A549 treated with CORT108297 at 1 μM for 4 hours (cell line): ENCODE data around the gene LRRD1. TPM values are rescaled to one million over a fixed set of nuclear protein-coding genes. Genes with fewer than 3 reads are reported as not detected.

Source experiments
- total RNA-seq: library from RNA; stranded (reverse); fragments of 200-300 nt; extraction: Qiagen RNA extraction; gene quantifications from 5 replicates; pipeline ENCODE4 v1.2.3, GENCODE V29; 2022

Gene LRRD1
- total RNA-seq, result not detected in 5 replicates

DNA sequence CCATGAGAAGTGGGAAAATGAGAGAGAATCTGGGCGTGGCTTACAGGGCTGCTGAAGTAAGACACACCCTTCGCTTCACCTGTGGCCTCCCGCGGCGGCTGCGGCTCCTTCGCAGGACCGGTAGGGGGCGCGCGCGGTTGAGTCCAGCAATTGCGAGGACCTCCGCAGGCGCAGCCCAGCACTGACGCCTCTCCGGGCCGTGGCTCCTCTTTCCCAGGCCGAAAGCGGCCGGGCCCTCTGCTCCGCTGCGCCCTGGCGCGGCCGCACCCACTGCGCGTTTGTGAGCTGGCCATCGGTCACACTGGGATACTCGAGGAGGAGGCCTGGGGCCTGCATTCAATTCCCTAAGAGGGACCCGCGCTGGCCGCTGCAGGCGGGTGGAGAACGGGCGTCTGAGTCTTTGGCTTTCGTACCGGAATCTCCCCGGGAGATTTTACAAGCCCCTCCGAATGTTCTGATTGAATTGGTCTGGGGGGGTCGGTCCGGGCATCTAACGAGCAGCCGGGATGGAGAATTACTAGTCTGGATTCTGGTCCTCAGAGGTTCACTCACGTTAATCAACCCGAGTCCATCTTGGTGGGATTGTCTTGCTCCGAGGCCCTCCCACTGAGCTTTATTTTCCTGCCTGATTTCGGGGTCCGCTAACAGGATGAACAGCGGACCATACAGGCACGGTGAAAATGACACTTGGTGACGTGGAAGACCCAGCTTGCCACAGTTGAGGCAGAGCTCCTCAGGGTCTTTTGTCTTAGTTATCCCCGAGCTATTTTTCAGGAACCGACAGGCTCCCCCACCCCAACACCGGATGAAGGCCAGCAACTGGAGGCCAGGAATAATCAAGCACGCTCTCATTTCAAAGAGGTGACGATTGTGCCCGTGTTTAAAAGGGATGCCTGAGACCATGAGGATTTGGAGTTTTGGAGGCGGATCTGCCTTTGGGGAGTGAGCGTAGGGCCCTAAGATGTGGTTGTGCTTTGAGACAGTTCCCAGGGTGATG is at the start of gene LRRD1:
TSS of gene LRRD1 (minus strand) at position 215 of the 997 bp plus-strand sequence. CDS start 13,940 bp downstream, outside the sequence.

DNA sequence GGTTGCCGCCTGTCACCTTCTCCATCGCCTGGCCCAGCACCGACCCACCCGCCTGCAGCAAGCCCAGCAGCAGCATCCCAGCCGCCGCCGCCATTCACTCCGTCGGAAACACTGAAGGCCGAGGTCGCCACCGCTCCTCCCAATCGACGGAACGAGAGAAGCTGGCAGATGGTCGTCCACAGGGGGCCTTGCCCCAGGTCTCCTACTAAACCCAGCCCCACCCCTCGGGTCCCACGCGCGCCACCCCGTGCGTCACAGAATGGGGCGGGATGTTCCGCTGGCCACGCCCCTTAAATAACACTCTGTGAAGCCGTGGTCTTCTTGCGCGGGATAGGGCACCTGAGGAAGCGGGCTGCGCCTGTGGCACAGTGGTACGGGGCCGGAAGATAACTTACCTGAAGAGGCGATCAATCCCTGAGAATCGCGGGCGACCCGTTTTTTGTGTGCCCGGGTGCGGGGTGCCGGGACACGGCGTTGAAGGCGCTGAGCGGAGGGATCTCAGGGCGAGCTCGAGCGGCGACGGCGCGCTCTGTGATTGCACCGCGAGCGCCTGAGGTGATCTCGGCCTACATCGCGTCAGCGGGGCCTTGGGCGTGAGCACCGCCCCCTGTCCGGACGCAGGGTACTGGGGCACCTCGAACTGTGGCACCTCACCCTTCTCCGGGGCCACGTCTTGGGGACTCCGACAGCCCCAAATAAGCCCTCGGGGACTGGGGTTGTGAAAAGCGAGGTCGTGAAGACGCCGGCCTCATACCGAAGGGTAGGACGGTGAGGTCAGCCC is 44.5 kb downstream of the LRRD1 start, which contains the start of gene CYP51A1:
TSS of gene CYP51A1 (minus strand) at position 207 of the 781 bp plus-strand sequence. CDS start at position 94, 113 bp downstream.

Other genes with a start within 250 kb of the LRRD1 start
- 11.5 to 24.6 TPM (median 15.2 TPM) in 5 replicates for gene AKAP9, start 238.3 kb downstream of the LRRD1 start, total RNA-seq
- gene CYP51A1, start 44.7 kb downstream of the LRRD1 start, total RNA-seq, result 39.0 to 56.1 TPM (median 41.1 TPM) in 5 replicates
- gene KRIT1, start 66.8 kb upstream of the LRRD1 start, total RNA-seq, result 25.4 to 29.5 TPM (median 27.6 TPM) in 5 replicates
- 14.7 to 21.3 TPM (median 20.6 TPM) in 5 replicates for gene ANKIB1, start 66.8 kb upstream of the LRRD1 start, total RNA-seq